GM12878 (cell line): Measurements from ENCODE around the gene MGLL. TPM values are rescaled to one million over a fixed set of nuclear protein-coding genes. Genes with fewer than 3 reads are reported as not detected.

Experiments used
- RCOR1 ChIP-seq: conservative IDR thresholded peaks from 2 replicates; pipeline ENCODE4 v1.6.1; 2012; ENCODE audit warnings: low read depth, low read length, improper control_type of control experiment
- polyA plus RNA-seq, 11 experiments: library from polyadenylated mRNA; depleted of rRNA in 4 of 11; unstranded in 6 of 11; stranded (reverse) in 5 of 11; fragments of >200 nt; fragmentation: Nextera tagmentation in 4 of 11; fragmentation: Illumina TruSeq in 1 of 11; extraction: Ambion mirVana in 4 of 11; extraction: Trizol in 1 of 11; gene quantifications; 1 replicate in 1 of 11; 2 replicates in 10 of 11; pipeline versions ENCODE4 v1.2.1 to v1.2.3, GENCODE V29; 2011 to 2016; ENCODE audit warnings: inconsistent platforms in 2 of 11, missing spikeins in 2 of 11, low read depth in 1 of 11
- total RNA-seq, 4 experiments: library from RNA; depleted of rRNA in 3 of 4; stranded (reverse); fragments of >200 nt in 3 of 4; fragmentation: Illumina TruSeq in 1 of 4; extraction: Trizol in 1 of 4; gene quantifications; 2 replicates each; pipeline versions ENCODE4 v1.2.1 to v1.2.3, GENCODE V29; 2013 to 2021
- TF ChIP-seq, protein P1 (sequence below): fragments of 450-650 bp; IDR thresholded peaks from 2 replicates; pipeline ENCODE4 v1.6.1; 2017; ENCODE audit warnings: mild to moderate bottlenecking, moderate library complexity
- TF ChIP-seq, protein P2 (sequence below): fragments of 450-650 bp; IDR thresholded peaks from 2 replicates; pipeline ENCODE4 v1.6.1; 2017; ENCODE audit warnings: antibody characterized with exemption, mild to moderate bottlenecking, moderate library complexity

Gene MGLL
- total and polyA plus RNA-seq, 10 of the 15 experiments (the other 5 are each of a cell fraction or from before 2014, with no cell fraction given) = 44.9 to 177 (median 72.9) TPM

DNA sequence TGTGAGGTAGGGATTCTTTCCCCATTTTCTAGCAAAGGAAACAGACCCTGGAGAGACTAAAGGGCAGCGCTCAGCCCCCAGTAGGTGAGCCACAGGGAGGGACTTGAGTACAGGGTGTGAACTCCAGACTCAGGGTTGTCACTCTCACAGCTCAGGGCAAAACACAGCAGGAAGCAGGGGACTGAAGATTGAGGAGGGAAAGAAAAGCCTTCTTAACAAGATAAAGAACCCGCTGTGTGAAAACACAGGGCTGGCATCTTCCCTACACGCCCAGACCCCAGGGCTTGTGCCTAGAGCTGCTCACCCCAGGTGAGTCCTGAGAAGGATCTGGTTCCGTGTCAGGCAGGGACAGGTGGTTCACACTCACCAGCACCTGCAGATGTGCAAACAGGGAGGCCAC lies 90.0 kb downstream of the MGLL start (continued):
- TF ChIP-seq, protein P1, sequence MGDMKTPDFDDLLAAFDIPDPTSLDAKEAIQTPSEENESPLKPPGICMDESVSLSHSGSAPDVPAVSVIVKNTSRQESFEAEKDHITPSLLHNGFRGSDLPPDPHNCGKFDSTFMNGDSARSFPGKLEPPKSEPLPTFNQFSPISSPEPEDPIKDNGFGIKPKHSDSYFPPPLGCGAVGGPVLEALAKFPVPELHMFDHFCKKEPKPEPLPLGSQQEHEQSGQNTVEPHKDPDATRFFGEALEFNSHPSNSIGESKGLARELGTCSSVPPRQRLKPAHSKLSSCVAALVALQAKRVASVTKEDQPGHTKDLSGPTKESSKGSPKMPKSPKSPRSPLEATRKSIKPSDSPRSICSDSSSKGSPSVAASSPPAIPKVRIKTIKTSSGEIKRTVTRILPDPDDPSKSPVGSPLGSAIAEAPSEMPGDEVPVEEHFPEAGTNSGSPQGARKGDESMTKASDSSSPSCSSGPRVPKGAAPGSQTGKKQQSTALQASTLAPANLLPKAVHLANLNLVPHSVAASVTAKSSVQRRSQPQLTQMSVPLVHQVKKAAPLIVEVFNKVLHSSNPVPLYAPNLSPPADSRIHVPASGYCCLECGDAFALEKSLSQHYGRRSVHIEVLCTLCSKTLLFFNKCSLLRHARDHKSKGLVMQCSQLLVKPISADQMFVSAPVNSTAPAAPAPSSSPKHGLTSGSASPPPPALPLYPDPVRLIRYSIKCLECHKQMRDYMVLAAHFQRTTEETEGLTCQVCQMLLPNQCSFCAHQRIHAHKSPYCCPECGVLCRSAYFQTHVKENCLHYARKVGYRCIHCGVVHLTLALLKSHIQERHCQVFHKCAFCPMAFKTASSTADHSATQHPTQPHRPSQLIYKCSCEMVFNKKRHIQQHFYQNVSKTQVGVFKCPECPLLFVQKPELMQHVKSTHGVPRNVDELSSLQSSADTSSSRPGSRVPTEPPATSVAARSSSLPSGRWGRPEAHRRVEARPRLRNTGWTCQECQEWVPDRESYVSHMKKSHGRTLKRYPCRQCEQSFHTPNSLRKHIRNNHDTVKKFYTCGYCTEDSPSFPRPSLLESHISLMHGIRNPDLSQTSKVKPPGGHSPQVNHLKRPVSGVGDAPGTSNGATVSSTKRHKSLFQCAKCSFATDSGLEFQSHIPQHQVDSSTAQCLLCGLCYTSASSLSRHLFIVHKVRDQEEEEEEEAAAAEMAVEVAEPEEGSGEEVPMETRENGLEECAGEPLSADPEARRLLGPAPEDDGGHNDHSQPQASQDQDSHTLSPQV = no peak
- no peak for TF ChIP-seq RCOR1
- TF ChIP-seq, protein P2, sequence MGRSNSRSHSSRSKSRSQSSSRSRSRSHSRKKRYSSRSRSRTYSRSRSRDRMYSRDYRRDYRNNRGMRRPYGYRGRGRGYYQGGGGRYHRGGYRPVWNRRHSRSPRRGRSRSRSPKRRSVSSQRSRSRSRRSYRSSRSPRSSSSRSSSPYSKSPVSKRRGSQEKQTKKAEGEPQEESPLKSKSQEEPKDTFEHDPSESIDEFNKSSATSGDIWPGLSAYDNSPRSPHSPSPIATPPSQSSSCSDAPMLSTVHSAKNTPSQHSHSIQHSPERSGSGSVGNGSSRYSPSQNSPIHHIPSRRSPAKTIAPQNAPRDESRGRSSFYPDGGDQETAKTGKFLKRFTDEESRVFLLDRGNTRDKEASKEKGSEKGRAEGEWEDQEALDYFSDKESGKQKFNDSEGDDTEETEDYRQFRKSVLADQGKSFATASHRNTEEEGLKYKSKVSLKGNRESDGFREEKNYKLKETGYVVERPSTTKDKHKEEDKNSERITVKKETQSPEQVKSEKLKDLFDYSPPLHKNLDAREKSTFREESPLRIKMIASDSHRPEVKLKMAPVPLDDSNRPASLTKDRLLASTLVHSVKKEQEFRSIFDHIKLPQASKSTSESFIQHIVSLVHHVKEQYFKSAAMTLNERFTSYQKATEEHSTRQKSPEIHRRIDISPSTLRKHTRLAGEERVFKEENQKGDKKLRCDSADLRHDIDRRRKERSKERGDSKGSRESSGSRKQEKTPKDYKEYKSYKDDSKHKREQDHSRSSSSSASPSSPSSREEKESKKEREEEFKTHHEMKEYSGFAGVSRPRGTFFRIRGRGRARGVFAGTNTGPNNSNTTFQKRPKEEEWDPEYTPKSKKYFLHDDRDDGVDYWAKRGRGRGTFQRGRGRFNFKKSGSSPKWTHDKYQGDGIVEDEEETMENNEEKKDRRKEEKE = no peak
